MCF 10A (cell line): ENCODE results near the gene SHKBP1. TPM values are rescaled to one million over a fixed set of nuclear protein-coding genes. Genes with fewer than 3 reads are reported as not detected.
"Not testable (repeated sequence)": the region's sequence is repeated elsewhere in the genome, so short reads cannot be mapped to it uniquely, and the experiment has no call there.

ENCODE experiments used
- BruUV-seq: library from RNA; stranded (reverse); fragments of 400-500 nt; replicated peaks from 2 replicates; lab custom pipeline; 2021; lab: Mats Ljungman, UMichigan
- CTCF ChIA-PET: fragments of 300-600 bp; sonication (Branson Sonifier 250); formaldehyde crosslinking; extraction: SDS; loops from one replicate; lab custom pipeline; 2021; ENCODE audit warnings: antibody characterized with exemption, inconsistent platforms; lab: Yijun Ruan, JAX
- POLR2A ChIA-PET: fragments of 300-600, 350-650 bp; sonication (Branson Sonifier 250); formaldehyde crosslinking; extraction: SDS; loops from one replicate; lab custom pipeline; 2020; ENCODE audit warnings: antibody characterized with exemption, inconsistent platforms; lab: Yijun Ruan, JAX
- DNase-seq: peaks from one replicate; pipeline ENCODE4 v3.0.0-alpha.2; 2018; ENCODE audit not compliant: unreplicated experiment
- H3K27ac Mint-ChIP-seq: one replicate; pipeline ENCODE4 v1.8.0; 2022; ENCODE audit warnings: mild to moderate bottlenecking, low read depth, mixed read lengths; ENCODE audit not compliant: unreplicated experiment
- H3K27me3 Mint-ChIP-seq: one replicate; pipeline ENCODE4 v1.8.0; 2022; ENCODE audit warnings: mixed read lengths; ENCODE audit not compliant: insufficient read depth, unreplicated experiment
- H3K36me3 Mint-ChIP-seq: one replicate; pipeline ENCODE4 v1.8.0; 2022; ENCODE audit warnings: mild to moderate bottlenecking, moderate library complexity, mixed read lengths; ENCODE audit not compliant: insufficient read depth, unreplicated experiment
- H3K4me1 Mint-ChIP-seq: one replicate; pipeline ENCODE4 v1.8.0; 2022; ENCODE audit warnings: mixed read lengths; ENCODE audit not compliant: insufficient read depth, unreplicated experiment
- H3K4me3 Mint-ChIP-seq: one replicate; pipeline ENCODE4 v1.8.0; 2022; ENCODE audit warnings: mild to moderate bottlenecking, moderate library complexity, mixed read lengths; ENCODE audit not compliant: unreplicated experiment
- H3K9me3 Mint-ChIP-seq: one replicate; pipeline ENCODE4 v1.8.0; 2022; ENCODE audit warnings: mixed read lengths; ENCODE audit not compliant: unreplicated experiment
- intact Hi-C: fragments of 100-400 bp; cut with micrococcal nuclease; formaldehyde crosslinking; loops from 2 replicates; pipeline ENCODE4 v1.14.1; 2022
- total RNA-seq: library from RNA; stranded (reverse); gene quantifications from 2 replicates; pipeline ENCODE4 v1.2.3, GENCODE V29; 2022
- TF ChIP-seq, protein P1 (sequence below): fragments of 200-600 bp; IDR thresholded peaks from one replicate; pipeline ENCODE4 v1.8.0; 2022; ENCODE audit warnings: antibody characterized with exemption, mild to moderate bottlenecking; ENCODE audit not compliant: unreplicated experiment

SHKBP1 gene
- total RNA-seq, 1 experiment from 2014 or later = 41.5 TPM

DNA sequence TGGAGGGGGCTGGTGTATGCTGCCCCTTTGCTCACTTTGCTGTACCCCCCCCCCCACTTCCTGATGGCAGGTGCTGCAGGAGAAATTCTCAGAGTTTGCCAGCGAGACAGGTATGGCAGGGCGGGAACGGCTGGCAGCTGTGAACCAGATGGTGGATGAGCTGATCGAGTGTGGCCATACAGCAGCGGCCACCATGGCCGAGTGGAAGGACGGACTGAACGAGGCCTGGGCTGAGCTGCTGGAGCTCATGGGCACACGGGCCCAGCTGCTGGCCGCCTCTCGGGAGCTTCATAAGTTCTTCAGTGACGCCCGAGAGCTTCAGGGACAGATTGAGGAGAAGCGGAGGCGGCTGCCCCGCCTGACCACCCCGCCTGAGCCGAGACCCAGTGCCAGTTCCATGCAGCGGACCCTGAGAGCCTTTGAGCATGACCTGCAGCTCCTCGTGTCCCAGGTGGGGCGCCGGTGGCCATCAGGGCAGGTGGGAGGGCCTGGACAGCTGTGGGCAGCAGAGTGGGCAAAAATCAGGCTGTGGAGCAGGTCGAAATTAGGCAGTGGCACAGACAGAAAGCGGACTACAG lies 19.6 kb upstream of the SHKBP1 start:
- H3K9me3 Mint-ChIP-seq = no peaks in the 10 kb centered on the region
- no peaks in the 10 kb centered on the region for H3K4me1 Mint-ChIP-seq
- ChIA-PET POLR2A (interaction anchor here (1.5 kb wide), 1 partner anchor 14 kb away, joined by 6 read pairs; no protein-coding TSS in a partner anchor), CTCF (interaction anchor here (0.6 to 2.2 kb wide), 5 partner anchors 14 to 77 kb away, joined by 3 to 8 read pairs (median 4); no protein-coding TSS in a partner anchor)
- no peak overlapping the region for H3K27ac Mint-ChIP-seq
- no TSS peak for BruUV-seq
- H3K36me3 Mint-ChIP-seq = no peaks in the 10 kb centered on the region
- no peak overlapping the region for H3K4me3 Mint-ChIP-seq
- intact Hi-C loops = no loop called here
- peaks cover 44% of the 10 kb centered on the region for H3K27me3 Mint-ChIP-seq
- DNase-seq = no peak
- TF ChIP-seq, protein P1, sequence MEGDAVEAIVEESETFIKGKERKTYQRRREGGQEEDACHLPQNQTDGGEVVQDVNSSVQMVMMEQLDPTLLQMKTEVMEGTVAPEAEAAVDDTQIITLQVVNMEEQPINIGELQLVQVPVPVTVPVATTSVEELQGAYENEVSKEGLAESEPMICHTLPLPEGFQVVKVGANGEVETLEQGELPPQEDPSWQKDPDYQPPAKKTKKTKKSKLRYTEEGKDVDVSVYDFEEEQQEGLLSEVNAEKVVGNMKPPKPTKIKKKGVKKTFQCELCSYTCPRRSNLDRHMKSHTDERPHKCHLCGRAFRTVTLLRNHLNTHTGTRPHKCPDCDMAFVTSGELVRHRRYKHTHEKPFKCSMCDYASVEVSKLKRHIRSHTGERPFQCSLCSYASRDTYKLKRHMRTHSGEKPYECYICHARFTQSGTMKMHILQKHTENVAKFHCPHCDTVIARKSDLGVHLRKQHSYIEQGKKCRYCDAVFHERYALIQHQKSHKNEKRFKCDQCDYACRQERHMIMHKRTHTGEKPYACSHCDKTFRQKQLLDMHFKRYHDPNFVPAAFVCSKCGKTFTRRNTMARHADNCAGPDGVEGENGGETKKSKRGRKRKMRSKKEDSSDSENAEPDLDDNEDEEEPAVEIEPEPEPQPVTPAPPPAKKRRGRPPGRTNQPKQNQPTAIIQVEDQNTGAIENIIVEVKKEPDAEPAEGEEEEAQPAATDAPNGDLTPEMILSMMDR = no peak

DNA sequence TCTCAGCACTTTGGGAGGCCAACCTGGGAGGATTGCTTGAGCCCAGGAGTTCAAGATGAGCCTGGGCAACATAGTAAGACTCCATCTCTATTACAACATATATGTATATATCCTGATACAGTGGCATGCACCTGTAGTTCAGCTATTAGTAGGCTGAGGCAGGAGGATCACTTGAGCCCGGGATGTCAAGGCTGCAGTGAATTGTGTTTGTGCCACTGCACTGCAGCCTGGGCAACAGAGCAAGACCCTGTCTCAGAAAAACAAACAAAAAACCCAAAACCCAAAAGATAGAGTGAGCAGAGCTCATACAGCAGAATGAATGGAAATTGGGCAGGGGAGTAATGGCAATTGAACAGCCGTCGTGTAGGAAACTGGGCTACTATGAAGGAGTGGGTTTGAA lies 17.3 kb upstream of the SHKBP1 start:
- H3K36me3 Mint-ChIP-seq = no peaks in the 10 kb centered on the region
- H3K27me3 Mint-ChIP-seq = peaks cover 28% of the 10 kb centered on the region
- H3K4me1 Mint-ChIP-seq = no peaks in the 10 kb centered on the region
- H3K9me3 Mint-ChIP-seq = no peaks in the 10 kb centered on the region
- TF ChIP-seq, protein P1 = no peak
- no peak overlapping the region for H3K27ac Mint-ChIP-seq
- ChIA-PET CTCF (interaction anchor here (1.1 to 1.8 kb wide), 3 partner anchors 9 to 31 kb away, joined by 3 to 7 read pairs (median 3); no protein-coding TSS in a partner anchor), POLR2A (no interaction called here)
- DNase-seq = no peak
- intact Hi-C loops = no loop called here
- no peak overlapping the region for H3K4me3 Mint-ChIP-seq
- no TSS peak for BruUV-seq

DNA sequence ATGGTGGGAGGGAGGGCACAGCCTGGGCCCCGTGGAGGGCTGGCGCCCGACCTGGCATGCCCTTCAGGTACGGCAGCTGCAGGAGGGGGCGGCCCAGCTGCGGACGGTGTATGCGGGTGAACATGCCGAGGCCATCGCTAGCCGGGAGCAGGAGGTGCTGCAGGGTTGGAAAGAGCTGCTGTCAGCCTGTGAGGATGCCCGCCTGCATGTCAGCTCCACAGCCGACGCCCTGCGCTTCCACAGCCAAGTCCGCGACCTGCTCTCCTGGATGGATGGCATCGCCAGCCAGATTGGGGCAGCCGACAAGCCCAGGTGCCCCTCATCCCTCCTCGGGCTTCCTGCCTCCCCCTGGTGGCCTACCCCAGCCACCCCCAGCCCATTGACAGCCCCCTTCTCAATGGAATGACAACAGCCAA lies 16.6 kb upstream of the SHKBP1 start:
- no peak for DNase-seq
- H3K9me3 Mint-ChIP-seq = no peaks in the 10 kb centered on the region
- H3K4me1 Mint-ChIP-seq = no peaks in the 10 kb centered on the region
- BruUV-seq = no TSS peak
- TF ChIP-seq, protein P1 = no peak
- no peaks in the 10 kb centered on the region for H3K36me3 Mint-ChIP-seq
- CTCF ChIA-PET = interaction anchor here (1.8 kb wide), 1 partner anchor 11 kb away, joined by 7 read pairs; no protein-coding TSS in a partner anchor
- intact Hi-C loops = no loop called here
- H3K4me3 Mint-ChIP-seq = no peak overlapping the region
- H3K27ac Mint-ChIP-seq = no peak overlapping the region
- H3K27me3 Mint-ChIP-seq = peaks cover 21% of the 10 kb centered on the region
- POLR2A ChIA-PET = no interaction called here

DNA sequence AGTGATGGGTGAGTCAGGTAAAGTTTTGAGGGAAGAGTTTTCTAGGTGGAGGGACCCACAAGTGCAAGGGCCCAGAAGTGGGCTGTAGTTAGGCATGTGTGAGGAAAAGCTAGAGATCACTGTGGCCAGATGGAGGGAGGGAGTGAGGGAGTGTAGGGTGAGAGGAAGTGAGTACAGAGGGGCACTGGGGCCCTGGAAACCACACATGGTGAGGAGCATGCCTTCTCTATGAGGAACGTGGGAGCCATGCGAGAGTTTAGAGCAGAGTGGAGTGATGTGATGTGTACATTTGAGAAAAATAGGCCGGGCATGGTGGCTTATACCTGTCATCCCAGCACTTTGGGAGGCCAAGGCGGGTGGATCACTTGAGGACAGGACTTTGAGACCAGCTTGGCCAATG lies 14.7 kb upstream of the SHKBP1 start:
- BruUV-seq = no TSS peak
- CTCF ChIA-PET = interaction anchor here (1.1 kb wide), 1 partner anchor 11 kb away, joined by 5 read pairs; no protein-coding TSS in a partner anchor
- Mint-ChIP-seq H3K27me3 (peaks cover 13% of the 10 kb centered on the region), H3K27ac (no peak overlapping the region), H3K9me3 (no peaks in the 10 kb centered on the region), H3K4me3 (no peak overlapping the region), H3K36me3 (no peaks in the 10 kb centered on the region), H3K4me1 (no peaks in the 10 kb centered on the region)
- TF ChIP-seq, protein P1 = no peak
- intact Hi-C loops = no loop called here
- no peak for DNase-seq
- POLR2A ChIA-PET = no interaction called here

DNA sequence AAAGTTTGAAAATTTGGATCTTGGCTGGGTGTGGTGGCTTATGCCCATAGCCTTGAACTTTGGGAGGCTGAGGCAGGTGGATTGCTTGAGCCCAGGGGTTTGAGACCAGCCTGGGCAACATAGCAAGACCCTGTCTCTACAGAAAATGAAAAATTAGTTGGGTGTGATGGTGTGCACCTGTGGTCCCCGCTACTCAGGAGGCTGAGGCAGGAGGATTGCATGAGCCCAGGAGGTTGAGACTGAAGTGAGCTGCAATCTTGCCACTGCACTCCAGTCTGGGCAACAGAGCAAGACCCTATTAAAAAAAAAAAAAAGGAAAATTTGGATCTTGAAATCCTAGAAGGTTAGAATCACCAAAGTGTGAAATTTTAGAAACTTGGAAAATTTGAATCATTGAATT lies 12.1 kb upstream of the SHKBP1 start:
- H3K9me3 Mint-ChIP-seq, H3K4me3 Mint-ChIP-seq, H3K27ac Mint-ChIP-seq, POLR2A ChIA-PET, CTCF ChIA-PET, intact Hi-C loops, H3K4me1 Mint-ChIP-seq, DNase-seq, H3K27me3 Mint-ChIP-seq, BruUV-seq, H3K36me3 Mint-ChIP-seq: not testable (repeated sequence)
